PC-9 (cell line): Measurements from ENCODE around the gene HPS3. TPM values are rescaled to one million over a fixed set of nuclear protein-coding genes. Genes with fewer than 3 reads are reported as not detected.
A peak's percentile ranks its signal among the peaks of the same experiment; 100 is the strongest.

Experiments
- BruUV-seq: library from RNA; stranded (reverse); fragments of 400-500 nt; replicated peaks from 2 replicates; lab custom pipeline; 2021; lab: Mats Ljungman, UMichigan
- CTCF ChIA-PET: fragments of 300-600 bp; sonication (Branson Sonifier 250); formaldehyde crosslinking; loops from one replicate; lab custom pipeline; 2022; ENCODE audit warnings: antibody characterized with exemption; lab: Charles Lee
- POLR2A ChIA-PET: fragments of 300-600 bp; sonication (Branson Sonifier 250); formaldehyde crosslinking; loops from one replicate; lab custom pipeline; 2022; ENCODE audit warnings: antibody characterized with exemption; ENCODE audit not compliant: unreplicated experiment; lab: Charles Lee
- DNase-seq, 2 experiments: peaks; one replicate each; pipeline versions ENCODE4 v3.0.0 to v3.0.0-alpha.2; 2015 to 2022; ENCODE audit warnings: mixed read lengths in 1 of 2
- H2AFZ ChIP-seq: fragments of 200-600 bp; sonication (generic); 2 replicates; pipeline ENCODE4 v1.8.1; 2017; ENCODE audit warnings: antibody characterized with exemption
- H3F3A ChIP-seq: fragments of 200-600 bp; sonication (generic); 2 replicates; pipeline ENCODE4 v1.8.1; 2017; ENCODE audit warnings: antibody characterized with exemption, mild to moderate bottlenecking, low read depth; ENCODE audit not compliant: insufficient read depth
- H3K27ac ChIP-seq: fragments of 200-600 bp; sonication (generic); 2 replicates; pipeline ENCODE4 v1.6.1; 2016; ENCODE audit warnings: mixed run types
- H3K27me3 ChIP-seq: fragments of 200-600 bp; sonication (generic); 2 replicates; pipeline ENCODE4 v1.6.1; 2016; ENCODE audit warnings: low read depth, mixed run types; ENCODE audit not compliant: insufficient read depth
- H3K36me3 ChIP-seq: fragments of 200-600 bp; sonication (generic); 2 replicates; pipeline ENCODE4 v1.6.1; 2016; ENCODE audit warnings: low read depth, mixed run types
- H3K4me1 ChIP-seq: fragments of 200-600 bp; sonication (generic); replicated peaks from 2 replicates; pipeline ENCODE4 v1.6.1; 2016; ENCODE audit warnings: mixed run types; ENCODE audit not compliant: insufficient read depth
- H3K4me2 ChIP-seq: fragments of 200-600 bp; sonication (generic); 2 replicates; pipeline ENCODE4 v1.6.1; 2017; ENCODE audit warnings: mixed run types
- H3K4me3 ChIP-seq: fragments of 200-600 bp; sonication (generic); 2 replicates; pipeline ENCODE4 v1.6.1; 2016; ENCODE audit warnings: mixed run types
- H3K79me2 ChIP-seq: fragments of 200-600 bp; sonication (generic); 2 replicates; pipeline ENCODE4 v1.6.1; 2017; ENCODE audit warnings: low read depth, mixed run types
- H3K9me2 ChIP-seq: fragments of 200-600 bp; sonication (generic); 2 replicates; pipeline ENCODE4 v1.8.1; 2017; ENCODE audit warnings: mild to moderate bottlenecking; ENCODE audit not compliant: insufficient read depth
- H3K9me3 ChIP-seq: fragments of 200-600 bp; sonication (generic); 2 replicates; pipeline ENCODE4 v1.8.1; 2016; ENCODE audit warnings: low read depth; ENCODE audit not compliant: insufficient read depth
- H4K20me1 ChIP-seq: fragments of 200-600 bp; sonication (generic); 2 replicates; pipeline ENCODE4 v1.8.1; 2017; ENCODE audit not compliant: insufficient read depth
- CTCF ChIP-seq: fragments of 200-600 bp; sonication (generic); conservative IDR thresholded peaks from 2 replicates; pipeline ENCODE4 v1.6.1; 2017; ENCODE audit warnings: mixed run types, antibody characterized with exemption, mild to moderate bottlenecking, moderate library complexity
- EZH2 ChIP-seq: fragments of 200-600 bp; sonication (generic); IDR thresholded peaks from 2 replicates; pipeline ENCODE4 v1.8.0; 2017; ENCODE audit warnings: antibody characterized with exemption, low read depth
- intact Hi-C: fragments of 100-400 bp; cut with micrococcal nuclease; formaldehyde crosslinking; loops from one replicate; pipeline ENCODE4 v1.10.0; 2022; ENCODE audit not compliant: unreplicated experiment
- total RNA-seq: library from RNA; stranded (reverse); gene quantifications from 2 replicates; pipeline ENCODE4 v1.2.3, GENCODE V29; 2021

Gene HPS3
- total RNA-seq, 1 experiment from 2014 or later = 33.4 TPM

DNA sequence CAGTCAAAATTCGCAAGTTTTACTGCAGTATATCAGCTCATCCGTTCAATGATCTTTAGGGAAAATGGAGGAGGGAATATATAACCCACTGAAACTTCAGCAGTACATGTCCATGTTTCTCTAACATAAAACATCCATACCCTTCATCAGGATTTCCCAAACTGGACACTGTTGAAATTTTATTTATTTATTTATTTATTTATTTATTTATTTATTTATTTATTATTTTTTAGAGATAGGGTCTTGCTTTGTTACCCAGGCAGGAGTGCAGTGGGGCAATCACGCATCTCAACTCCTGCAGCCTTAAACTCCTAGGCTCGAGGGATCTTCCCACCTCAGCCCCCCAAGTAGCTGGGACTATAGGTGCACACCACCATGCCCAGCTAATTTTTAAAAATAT is 28.3 kb upstream of the HPS3 start:
- no peak overlapping the region for H3K4me2 ChIP-seq
- TF ChIP-seq EZH2 (no peak), CTCF (no peak)
- POLR2A ChIA-PET = interaction anchor here (0.9 kb wide), 1 partner anchor 11 kb away, joined by 8 read pairs; no protein-coding TSS in a partner anchor
- no peaks in the 10 kb centered on the region for H4K20me1 ChIP-seq
- H3K9me2 ChIP-seq = no peaks in the 10 kb centered on the region
- H3K4me1 ChIP-seq = no peaks in the 10 kb centered on the region
- H2AFZ ChIP-seq = 0 out of 2 replicates have a peak overlapping the region, but pooled peaks have one; percentile 61
- no peaks in the 10 kb centered on the region for H3K79me2 ChIP-seq
- H3F3A ChIP-seq = no peaks in the 10 kb centered on the region
- CTCF ChIA-PET = no interaction called here
- H3K36me3 ChIP-seq = no peaks in the 10 kb centered on the region
- no peak for DNase-seq
- intact Hi-C loops = no loop called here
- no peak overlapping the region for H3K27ac ChIP-seq
- no peak overlapping the region for H3K4me3 ChIP-seq
- H3K9me3 ChIP-seq = no peaks in the 10 kb centered on the region
- H3K27me3 ChIP-seq = no peaks in the 10 kb centered on the region
- BruUV-seq = no TSS peak

GRCh38 chr3:149101641-149102040 is 27.8 kb upstream of the HPS3 start:
- TF ChIP-seq EZH2 (no peak), CTCF (no peak)
- Histone ChIP-seq H4K20me1 (no peaks in the 10 kb centered on the region), H3K4me1 (no peaks in the 10 kb centered on the region; the same call in 1 of the 2 replicates), H3K36me3 (no peaks in the 10 kb centered on the region), H3K9me3 (no peaks in the 10 kb centered on the region), H3K4me3 (no peak overlapping the region), H3K79me2 (no peaks in the 10 kb centered on the region), H3K4me2 (no peak overlapping the region), H3K9me2 (no peaks in the 10 kb centered on the region), H2AFZ (0 out of 2 replicates have a peak overlapping the region, but pooled peaks have one; percentile 61), H3K27ac (no peak overlapping the region), H3F3A (no peaks in the 10 kb centered on the region), H3K27me3 (no peaks in the 10 kb centered on the region)
- intact Hi-C loops = no loop called here
- CTCF ChIA-PET = no interaction called here
- BruUV-seq = no TSS peak
- DNase-seq = no peak
- POLR2A ChIA-PET = no interaction called here

DNA sequence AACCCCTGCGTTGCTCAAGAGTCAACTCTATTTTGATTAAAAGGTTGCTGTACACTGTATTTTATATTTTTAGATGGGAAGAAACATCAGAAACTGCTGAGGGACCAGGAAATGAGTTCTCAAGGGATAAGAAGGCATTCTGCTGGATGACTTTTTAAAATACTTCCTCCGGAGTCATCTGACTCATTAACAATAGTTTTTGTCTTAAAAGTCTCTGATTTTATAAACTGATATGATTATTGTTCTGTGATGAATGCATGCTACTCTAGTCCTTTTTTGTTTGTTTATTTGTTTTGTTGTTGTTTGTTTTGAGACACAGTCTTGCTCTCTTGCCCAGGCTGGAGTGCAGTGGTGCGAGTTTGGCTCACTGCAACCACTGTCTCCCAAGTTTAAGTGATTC is 25.0 kb upstream of the HPS3 start:
- Histone ChIP-seq H3K27me3 (no peaks in the 10 kb centered on the region), H3K79me2 (no peaks in the 10 kb centered on the region), H3K4me2 (no peak overlapping the region), H2AFZ (no peak overlapping the region), H3K4me3 (no peak overlapping the region), H3K36me3 (no peaks in the 10 kb centered on the region), H3K27ac (no peak overlapping the region), H3F3A (no peaks in the 10 kb centered on the region), H4K20me1 (no peaks in the 10 kb centered on the region), H3K4me1 (no peaks in the 10 kb centered on the region; the same call in 1 of the 2 replicates), H3K9me3 (no peaks in the 10 kb centered on the region), H3K9me2 (no peaks in the 10 kb centered on the region)
- TF ChIP-seq EZH2 (no peak), CTCF (no peak)
- DNase-seq = no peak
- POLR2A ChIA-PET = no interaction called here
- intact Hi-C loops = no loop called here
- BruUV-seq = no TSS peak
- CTCF ChIA-PET = no interaction called here
